ENCODE results near the gene SNED1. TPM values are rescaled to one million over a fixed set of nuclear protein-coding genes. Genes with fewer than 3 reads are reported as not detected.

The SNED1 gene
- total RNA-seq, 2 experiments from 2014 or later, result 1.4 to 1.8 TPM

- POLR2A ChIA-PET, result no interaction called here
- CTCF ChIA-PET, result no interaction called here
- intact Hi-C loops (cut with micrococcal nuclease), result no loop called here
Measured at GRCh38 chr2:241051578-241052487, 53.4 kb downstream of the SNED1 start.

DNA sequence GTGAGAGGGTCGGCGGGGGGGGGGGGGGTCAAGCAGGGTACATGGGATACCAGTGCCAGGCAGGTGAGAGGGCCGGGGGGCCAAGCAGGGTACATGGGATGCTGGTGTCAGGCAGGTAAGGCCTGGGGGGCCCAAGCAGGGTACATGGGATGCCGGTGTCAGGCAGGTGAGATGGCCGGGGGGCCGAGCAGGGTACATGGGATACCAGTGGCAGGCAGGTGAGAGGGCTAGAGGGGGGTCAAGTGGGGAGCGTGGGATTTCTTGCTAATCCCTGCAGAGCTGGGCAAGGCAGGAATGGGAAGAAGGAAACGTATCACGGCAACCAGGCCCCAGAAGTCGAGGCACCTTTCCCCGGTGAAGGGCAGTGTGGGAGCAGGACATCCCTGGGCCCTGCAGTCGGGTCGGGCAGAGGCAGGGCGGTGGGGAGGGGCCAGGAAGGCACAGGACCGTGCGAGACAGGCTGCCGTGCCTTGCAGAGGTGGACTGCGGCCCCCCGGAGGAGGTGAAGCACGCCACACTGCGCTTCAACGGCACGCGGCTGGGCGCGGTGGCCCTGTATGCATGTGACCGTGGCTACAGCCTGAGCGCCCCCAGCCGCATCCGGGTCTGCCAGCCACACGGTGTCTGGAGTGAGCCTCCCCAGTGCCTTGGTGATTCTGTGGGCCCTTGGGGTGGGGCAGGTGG, 54.4 kb downstream of the SNED1 start:
- intact Hi-C loops (cut with micrococcal nuclease), result no loop called here
- POLR2A ChIA-PET, result no interaction called here
- ATAC-seq (no peak), DNase-seq (no peak)
- TF ChIP-seq, protein P1, sequence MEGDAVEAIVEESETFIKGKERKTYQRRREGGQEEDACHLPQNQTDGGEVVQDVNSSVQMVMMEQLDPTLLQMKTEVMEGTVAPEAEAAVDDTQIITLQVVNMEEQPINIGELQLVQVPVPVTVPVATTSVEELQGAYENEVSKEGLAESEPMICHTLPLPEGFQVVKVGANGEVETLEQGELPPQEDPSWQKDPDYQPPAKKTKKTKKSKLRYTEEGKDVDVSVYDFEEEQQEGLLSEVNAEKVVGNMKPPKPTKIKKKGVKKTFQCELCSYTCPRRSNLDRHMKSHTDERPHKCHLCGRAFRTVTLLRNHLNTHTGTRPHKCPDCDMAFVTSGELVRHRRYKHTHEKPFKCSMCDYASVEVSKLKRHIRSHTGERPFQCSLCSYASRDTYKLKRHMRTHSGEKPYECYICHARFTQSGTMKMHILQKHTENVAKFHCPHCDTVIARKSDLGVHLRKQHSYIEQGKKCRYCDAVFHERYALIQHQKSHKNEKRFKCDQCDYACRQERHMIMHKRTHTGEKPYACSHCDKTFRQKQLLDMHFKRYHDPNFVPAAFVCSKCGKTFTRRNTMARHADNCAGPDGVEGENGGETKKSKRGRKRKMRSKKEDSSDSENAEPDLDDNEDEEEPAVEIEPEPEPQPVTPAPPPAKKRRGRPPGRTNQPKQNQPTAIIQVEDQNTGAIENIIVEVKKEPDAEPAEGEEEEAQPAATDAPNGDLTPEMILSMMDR (IDR thresholded peaks at IDR 0.05), result no peak
- no peaks in the 10 kb centered on the region for H3K27me3 Mint-ChIP-seq
- no peaks in the 10 kb centered on the region for H3K36me3 Mint-ChIP-seq (ENCODE audit: low read depth)
- no peak overlapping the region for H3K4me3 Mint-ChIP-seq
- H3K27ac Mint-ChIP-seq, result no peak overlapping the region
- H3K9me3 Mint-ChIP-seq, result no peaks in the 10 kb centered on the region
- CTCF ChIA-PET, result no interaction called here
- H3K4me1 Mint-ChIP-seq (ENCODE audit: low read depth), result no peaks in the 10 kb centered on the region

More at GRCh38 chr2:241051578-241052487, 53.4 kb downstream of the SNED1 start:
- H3K4me1 Mint-ChIP-seq (ENCODE audit: low read depth), result no peaks in the 10 kb centered on the region
- H3K36me3 Mint-ChIP-seq (ENCODE audit: low read depth), result no peaks in the 10 kb centered on the region
- no peak overlapping the region for H3K4me3 Mint-ChIP-seq
- DNase-seq, result no peak
- H3K27ac Mint-ChIP-seq, result no peak overlapping the region
- H3K9me3 Mint-ChIP-seq, result no peaks in the 10 kb centered on the region
- ATAC-seq, result no peak
- TF ChIP-seq, protein P1 (IDR thresholded peaks at IDR 0.05), result no peak
- no peaks in the 10 kb centered on the region for H3K27me3 Mint-ChIP-seq

DNA sequence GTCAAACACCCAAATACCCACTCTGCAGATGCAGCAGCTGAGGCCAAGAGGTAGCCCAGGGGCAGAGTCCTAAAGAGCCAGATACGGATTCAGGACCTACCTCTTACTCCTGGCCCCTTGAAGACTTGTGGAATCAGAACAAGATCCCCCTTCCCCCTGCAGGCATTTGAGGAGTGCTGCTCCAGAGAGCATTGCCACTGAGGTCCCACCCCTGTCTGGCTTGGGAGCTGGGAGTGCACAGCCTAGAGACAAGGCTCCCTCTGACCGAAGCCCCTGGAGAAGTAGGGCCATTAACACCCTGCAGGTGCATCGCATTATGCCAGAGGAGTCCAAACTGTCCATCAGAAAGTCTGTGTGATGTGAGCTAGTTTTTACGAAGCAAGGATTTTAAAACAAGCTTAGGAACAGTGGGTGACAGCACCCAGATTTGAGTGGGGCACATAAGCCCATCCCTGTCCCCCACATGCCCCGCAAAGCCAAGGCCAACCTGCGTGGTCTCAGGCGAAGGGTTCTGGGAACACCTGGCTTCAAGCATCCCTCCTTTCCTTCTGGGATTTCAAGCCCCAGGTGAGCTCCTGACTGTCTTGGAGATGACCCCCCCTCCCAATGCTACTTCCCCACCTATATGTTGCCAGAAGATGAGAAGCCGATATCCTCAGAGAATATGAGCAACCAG, 55.3 kb downstream of the SNED1 start:
- Mint-ChIP-seq H3K27me3 (no peaks in the 10 kb centered on the region), H3K27ac (no peak overlapping the region), H3K4me1 (ENCODE audit: low read depth) (no peaks in the 10 kb centered on the region), H3K36me3 (ENCODE audit: low read depth) (no peaks in the 10 kb centered on the region), H3K9me3 (no peaks in the 10 kb centered on the region), H3K4me3 (no peak overlapping the region)
- ATAC-seq (no peak), DNase-seq (no peak)
- ChIA-PET POLR2A (no interaction called here), CTCF (interaction anchor here (1.3 kb wide), 1 partner anchor 10 kb away, joined by 4 read pairs; no protein-coding TSS in a partner anchor)
- TF ChIP-seq, protein P1 (IDR thresholded peaks at IDR 0.05), result no peak
- intact Hi-C loops (cut with micrococcal nuclease), result no loop called here

- Mint-ChIP-seq H3K4me3 (no peak overlapping the region), H3K9me3 (no peaks in the 10 kb centered on the region), H3K4me1 (ENCODE audit: low read depth) (peaks cover 4% of the 10 kb centered on the region), H3K27me3 (no peaks in the 10 kb centered on the region), H3K36me3 (ENCODE audit: low read depth) (no peaks in the 10 kb centered on the region), H3K27ac (no peak overlapping the region)
- ATAC-seq (no peak), DNase-seq (no peak)
- POLR2A ChIA-PET, result interaction anchor here (0.6 kb wide), 1 partner anchor 13 kb away, joined by 3 read pairs; no protein-coding TSS in a partner anchor
- TF ChIP-seq, protein P1 (IDR thresholded peaks at IDR 0.05), result no peak
- CTCF ChIA-PET, result no interaction called here
- intact Hi-C loops (cut with micrococcal nuclease), result no loop called here
Measured at GRCh38 chr2:241061275-241061674, 62.9 kb downstream of the SNED1 start.

All from activated CD8-positive, alpha-beta T cell treated with anti-CD3 and anti-CD28 coated beads for 36 hours (primary cell).